Natural killer cell (primary cell): ENCODE measurements around the gene SCAF11. TPM values are rescaled to one million over a fixed set of nuclear protein-coding genes. Genes with fewer than 3 reads are reported as not detected.

Source experiments
- ATAC-seq, 3 donors: fragments of 150-1000 bp in 2 of 3; fragments of 200-7000 bp in 1 of 3; cut with Tn5 transposase; 1 replicate in 1 of 3; 2 replicates in 2 of 3; pipeline ENCODE4 v1.10.0; 2021; ENCODE audit warnings: mild to moderate bottlenecking in 2 of 3, moderate library complexity in 2 of 3
- DNase-seq, 2 donors: peaks; one replicate each; pipeline versions ENCODE4 v3.0.0 to v3.0.0-alpha.2; 2013 to 2021; ENCODE audit warnings: mixed read lengths in 1 of 2
- H3K27ac ChIP-seq: one replicate; pipeline ENCODE4 v1.5.1; 2013; ENCODE audit warnings: mild to moderate bottlenecking, low read length
- H3K27me3 ChIP-seq: one replicate; pipeline ENCODE4 v1.6.1; 2013; ENCODE audit warnings: low read length; ENCODE audit not compliant: control insufficient read depth, insufficient read depth
- H3K36me3 ChIP-seq: one replicate; pipeline ENCODE4 v1.6.1; 2013; ENCODE audit warnings: low read length; ENCODE audit not compliant: control insufficient read depth, insufficient read depth
- H3K4me1 ChIP-seq: one replicate; pipeline ENCODE4 v1.6.1; 2013; ENCODE audit warnings: low read length; ENCODE audit not compliant: control insufficient read depth, insufficient read depth
- H3K4me3 ChIP-seq: one replicate; pipeline ENCODE4 v1.5.1; 2013; ENCODE audit warnings: low read length
- H3K9me3 ChIP-seq: one replicate; pipeline ENCODE4 v1.6.1; 2013; ENCODE audit warnings: low read length; ENCODE audit not compliant: control insufficient read depth, insufficient read depth
- H3K27ac Mint-ChIP-seq, 2 donors: one replicate each; pipeline ENCODE4 v1.8.0; 2022; ENCODE audit warnings: mild to moderate bottlenecking in 2 of 2, mixed read lengths in 2 of 2, moderate library complexity in 1 of 2
- H3K27me3 Mint-ChIP-seq, 2 donors: one replicate each; pipeline ENCODE4 v1.8.0; 2022; ENCODE audit warnings: low read depth in 2 of 2, mixed read lengths in 2 of 2
- H3K36me3 Mint-ChIP-seq: one replicate; pipeline ENCODE4 v1.8.0; 2022; ENCODE audit warnings: mixed read lengths
- H3K4me1 Mint-ChIP-seq, 2 donors: one replicate each; pipeline ENCODE4 v1.8.0; 2022; ENCODE audit warnings: mixed read lengths in 2 of 2
- H3K4me3 Mint-ChIP-seq: one replicate; pipeline ENCODE4 v1.8.0; 2022; ENCODE audit warnings: mild to moderate bottlenecking, moderate library complexity, mixed read lengths
- H3K9me3 Mint-ChIP-seq, 2 donors: one replicate each; pipeline ENCODE4 v1.8.0; 2022; ENCODE audit warnings: mixed read lengths in 2 of 2
- WGBS: methylation state at CpG from one replicate; pipeline ENCODE4 v1.1.7; 2013; ENCODE audit warnings: missing lambda C conversion rate; ENCODE audit not compliant: insufficient coverage; 5-methylcytosine and 5-hydroxymethylcytosine counted together
- intact Hi-C: fragments of 100-400 bp; cut with micrococcal nuclease; formaldehyde crosslinking; loops from one replicate; pipeline ENCODE4 v1.14.2; 2022
- total RNA-seq, 4 donors: library from RNA; stranded (reverse); fragments of 120-200 nt in 1 of 4; gene quantifications; one replicate each; pipeline versions ENCODE4 v1.2.3 to v1.2.4, GENCODE V29; 2013 to 2022
- TF ChIP-seq, protein P1 (sequence below): fragments of 200-600 bp; IDR thresholded peaks from one replicate; pipeline ENCODE4 v1.8.0; 2022; ENCODE audit warnings: antibody characterized with exemption

The SCAF11 gene
- total RNA-seq, 3 donors from 2014 or later (not counting 1 experiment from before 2014, with no cell fraction given), result 208 to 232 (median 220) TPM

DNA sequence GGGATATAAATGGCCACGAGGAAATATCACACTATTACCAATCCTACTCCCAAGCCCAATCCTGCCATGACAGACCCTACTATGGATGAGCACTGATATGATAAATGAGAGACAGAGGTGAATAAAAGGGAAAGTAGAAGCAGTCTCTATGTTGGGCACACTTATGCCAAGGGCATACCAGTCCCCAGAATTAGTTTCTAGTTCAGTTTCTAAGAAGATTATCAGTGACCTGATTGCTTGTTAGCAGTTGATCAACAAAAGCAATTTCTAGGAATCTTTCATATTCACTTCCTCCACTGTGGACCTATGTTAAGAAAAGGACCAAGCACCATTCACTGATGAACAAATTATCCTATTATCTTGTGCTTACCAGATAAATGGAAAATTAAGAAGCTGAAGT, 20.0 kb downstream of the SCAF11 start:
- Mint-ChIP-seq H3K9me3 (no peaks in the 10 kb centered on the region), H3K27me3 (no peaks in the 10 kb centered on the region), H3K36me3 (no peaks in the 10 kb centered on the region), H3K4me1 (peaks cover 59 to 69% of the 10 kb centered on the region in 2 donors), H3K27ac (peak overlapping the region; percentile 29 to 39), H3K4me3 (peak overlapping the region; percentile 35)
- Histone ChIP-seq H3K4me1 (no peaks in the 10 kb centered on the region), H3K36me3 (peaks cover 11% of the 10 kb centered on the region), H3K27ac (no peak overlapping the region), H3K27me3 (no peaks in the 10 kb centered on the region), H3K4me3 (no peak overlapping the region), H3K9me3 (no peaks in the 10 kb centered on the region)
- intact Hi-C loops, result no loop called here
- TF ChIP-seq, protein P1, sequence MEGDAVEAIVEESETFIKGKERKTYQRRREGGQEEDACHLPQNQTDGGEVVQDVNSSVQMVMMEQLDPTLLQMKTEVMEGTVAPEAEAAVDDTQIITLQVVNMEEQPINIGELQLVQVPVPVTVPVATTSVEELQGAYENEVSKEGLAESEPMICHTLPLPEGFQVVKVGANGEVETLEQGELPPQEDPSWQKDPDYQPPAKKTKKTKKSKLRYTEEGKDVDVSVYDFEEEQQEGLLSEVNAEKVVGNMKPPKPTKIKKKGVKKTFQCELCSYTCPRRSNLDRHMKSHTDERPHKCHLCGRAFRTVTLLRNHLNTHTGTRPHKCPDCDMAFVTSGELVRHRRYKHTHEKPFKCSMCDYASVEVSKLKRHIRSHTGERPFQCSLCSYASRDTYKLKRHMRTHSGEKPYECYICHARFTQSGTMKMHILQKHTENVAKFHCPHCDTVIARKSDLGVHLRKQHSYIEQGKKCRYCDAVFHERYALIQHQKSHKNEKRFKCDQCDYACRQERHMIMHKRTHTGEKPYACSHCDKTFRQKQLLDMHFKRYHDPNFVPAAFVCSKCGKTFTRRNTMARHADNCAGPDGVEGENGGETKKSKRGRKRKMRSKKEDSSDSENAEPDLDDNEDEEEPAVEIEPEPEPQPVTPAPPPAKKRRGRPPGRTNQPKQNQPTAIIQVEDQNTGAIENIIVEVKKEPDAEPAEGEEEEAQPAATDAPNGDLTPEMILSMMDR, result no peak
- ATAC-seq (no peak), DNase-seq (no peak)
- WGBS, result no CpG with 5 or more reads among the region's 1 CpG

DNA sequence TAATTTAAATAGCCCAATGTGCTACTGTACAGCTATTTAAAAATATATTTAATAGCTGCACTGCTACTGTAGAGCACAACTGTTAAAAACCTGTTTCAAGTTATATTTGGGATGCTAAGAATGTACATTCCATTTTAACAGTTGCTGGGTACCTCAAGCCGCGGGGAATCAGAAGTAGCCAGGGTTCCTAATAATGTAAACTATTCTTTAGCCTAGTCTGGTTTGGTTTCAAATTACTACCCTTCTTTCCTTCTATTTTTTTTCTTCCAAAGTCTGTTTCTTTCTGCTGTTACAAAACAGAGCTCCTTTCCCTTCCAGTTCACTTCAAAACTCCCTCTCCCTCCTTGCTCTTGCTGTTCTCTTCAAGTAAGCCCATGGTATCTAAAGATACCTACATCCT, 21.3 kb downstream of the SCAF11 start:
- no peak overlapping the region for H3K27ac ChIP-seq
- no peaks in the 10 kb centered on the region for H3K9me3 Mint-ChIP-seq
- no peak overlapping the region for H3K27ac Mint-ChIP-seq
- no peaks in the 10 kb centered on the region for H3K27me3 ChIP-seq
- no peaks in the 10 kb centered on the region for H3K4me1 ChIP-seq
- ATAC-seq (no peak), DNase-seq (no peak)
- WGBS, result 93% methylated on average over 1 of the region's 2 CpGs
- TF ChIP-seq, protein P1, result no peak
- no peaks in the 10 kb centered on the region for H3K36me3 Mint-ChIP-seq
- peaks cover 58 to 68% of the 10 kb centered on the region in 2 donors for H3K4me1 Mint-ChIP-seq
- intact Hi-C loops, result no loop called here
- peaks cover 11% of the 10 kb centered on the region for H3K36me3 ChIP-seq
- H3K9me3 ChIP-seq, result no peaks in the 10 kb centered on the region
- no peak overlapping the region for H3K4me3 Mint-ChIP-seq
- no peaks in the 10 kb centered on the region for H3K27me3 Mint-ChIP-seq
- no peak overlapping the region for H3K4me3 ChIP-seq

DNA sequence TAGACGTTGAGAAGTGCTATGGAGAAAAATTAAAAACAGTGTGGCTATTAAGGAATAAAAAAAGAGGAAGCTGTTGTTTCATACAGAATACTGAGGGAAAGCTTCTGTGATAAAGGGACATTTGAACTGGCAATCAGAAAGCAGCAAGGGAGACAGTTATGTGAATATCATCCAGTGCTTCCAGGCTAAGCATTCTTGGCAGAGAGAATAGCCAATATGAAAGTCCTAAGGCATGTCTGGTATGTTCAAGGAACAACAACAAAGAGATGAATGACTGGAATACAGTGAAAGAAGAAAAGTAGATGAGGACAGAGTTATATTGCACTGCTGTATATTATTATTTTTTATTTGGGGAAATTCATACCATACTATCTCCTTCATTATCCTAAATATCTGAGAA, 23.9 kb downstream of the SCAF11 start:
- Histone ChIP-seq H3K9me3 (no peaks in the 10 kb centered on the region), H3K27me3 (no peaks in the 10 kb centered on the region), H3K4me1 (no peaks in the 10 kb centered on the region), H3K27ac (no peak overlapping the region), H3K36me3 (peaks cover 27% of the 10 kb centered on the region), H3K4me3 (no peak overlapping the region)
- H3K4me1 Mint-ChIP-seq, result peaks cover 51 to 55% of the 10 kb centered on the region in 2 donors
- intact Hi-C loops, result no loop called here
- H3K27me3 Mint-ChIP-seq, result no peaks in the 10 kb centered on the region
- H3K36me3 Mint-ChIP-seq, result peaks cover 11% of the 10 kb centered on the region
- H3K27ac Mint-ChIP-seq, result peak overlapping the region; percentile 29 to 83
- no peak for ATAC-seq
- H3K4me3 Mint-ChIP-seq, result no peak overlapping the region
- TF ChIP-seq, protein P1, result no peak
- H3K9me3 Mint-ChIP-seq, result no peaks in the 10 kb centered on the region
- no peak for DNase-seq
- WGBS, result 18% methylated on average over 1 of the region's 1 CpG
